Spleen (tissue), 11 donors: ENCODE results near the gene DTWD2. TPM values are rescaled to one million over a fixed set of nuclear protein-coding genes. Genes with fewer than 3 reads are reported as not detected.

Experiments
- DNase-seq: peaks from one replicate; pipeline ENCODE4 v3.0.0-alpha.2; 2020
- H3K27ac ChIP-seq, 8 donors: fragments of 200-600 bp; sonication (generic) in 7 of 8; 1 replicate in 4 of 8; 2 replicates in 4 of 8; pipeline versions ENCODE4 v1.5.0 to v1.8.0; 2016 to 2021; ENCODE audit warnings: inconsistent platforms in 4 of 8, mild to moderate bottlenecking in 4 of 8, moderate library complexity in 1 of 8
- H3K27me3 ChIP-seq, 7 donors: fragments of 200-600 bp; sonication (generic) in 6 of 7; replicated peaks in 1 of 7; 1 replicate in 4 of 7; 2 replicates in 3 of 7; pipeline versions ENCODE4 v1.5.0 to v1.8.0; 2016 to 2021; ENCODE audit warnings: inconsistent platforms in 3 of 7, mild to moderate bottlenecking in 1 of 7
- H3K36me3 ChIP-seq, 6 donors: fragments of 200-600 bp; sonication (generic) in 5 of 6; 1 replicate in 4 of 6; 2 replicates in 2 of 6; pipeline versions ENCODE4 v1.5.0 to v1.8.0; 2016 to 2021; ENCODE audit warnings: inconsistent platforms in 2 of 6
- H3K4me1 ChIP-seq, 6 donors: fragments of 200-600 bp; sonication (generic) in 5 of 6; 1 replicate in 3 of 6; 2 replicates in 3 of 6; pipeline versions ENCODE4 v1.5.0 to v1.8.0; 2016 to 2021; ENCODE audit warnings: inconsistent platforms in 3 of 6
- H3K4me3 ChIP-seq, 8 donors: fragments of 200-600 bp; sonication (generic) in 7 of 8; 1 replicate in 4 of 8; 2 replicates in 4 of 8; pipeline versions ENCODE4 v1.5.0 to v1.8.0; 2016 to 2021; ENCODE audit warnings: inconsistent platforms in 4 of 8, mild to moderate bottlenecking in 4 of 8, moderate library complexity in 2 of 8
- H3K9me3 ChIP-seq, 8 donors: fragments of 200-600 bp; sonication (generic) in 7 of 8; 1 replicate in 4 of 8; 2 replicates in 4 of 8; pipeline versions ENCODE4 v1.5.0 to v1.8.0; 2016 to 2021; ENCODE audit warnings: inconsistent platforms in 4 of 8
- POLR2A ChIP-seq, 3 donors: fragments of 450-650 bp; IDR thresholded peaks; one replicate each; pipeline ENCODE4 v1.5.1; 2017; ENCODE audit warnings: antibody characterized with exemption in 3 of 3, mild to moderate bottlenecking in 1 of 3
- POLR2AphosphoS5 ChIP-seq, 3 donors: sonication (generic); formaldehyde crosslinking; IDR thresholded peaks; one replicate each; pipeline ENCODE4 v1.5.1; 2017; ENCODE audit warnings: antibody characterized with exemption in 3 of 3
- WGBS, 5 donors: extraction: QIAGEN DNeasy Blood & Tissue Kit in 3 of 5; methylation state at CpG; one replicate each; pipeline versions ENCODE4 v1.1.5 to v1.1.7; 2013 to 2018; 5-methylcytosine and 5-hydroxymethylcytosine counted together
- intact Hi-C: fragments of 100-400 bp; cut with DNase I; formaldehyde crosslinking; loops from one replicate; pipeline ENCODE4 v1.15.0; 2023; ENCODE audit warnings: low total_unique reads
- microRNA-seq, 3 donors: library from miRNA; unstranded; fragments of <30 nt; microRNA quantifications; one replicate each; pipeline versions ENCODE4 to v1.1.0, GENCODE V29; 2019 to 2020
- polyA plus RNA-seq, 3 donors: library from polyadenylated mRNA; stranded (reverse); fragments of 200-250 nt; gene quantifications; one replicate each; pipeline ENCODE4 v1.2.1, GENCODE V29; 2013
- small RNA-seq, 4 donors: library from RNA; depleted of rRNA; stranded (forward); fragments of <200 nt; gene quantifications; one replicate each; pipeline ENCODE3, GENCODE V24; 2016
- total RNA-seq, 7 donors: library from RNA; depleted of rRNA in 3 of 7; stranded (reverse); fragments of >200 nt in 3 of 7; fragmentation: NEBNext Ultra II Directional in 4 of 7; extraction: Animal tissue kit (Norgen Biotek cat#: 25700) in 4 of 7; gene quantifications; one replicate each; pipeline versions ENCODE4 v1.1.0 to v1.2.1, GENCODE V29; 2016 to 2021
- TF ChIP-seq, protein P1 (sequence below), 11 experiments: fragments of 200-600 bp in 7 of 11; fragments of 450-650 bp in 4 of 11; sonication (generic) in 4 of 11; IDR thresholded peaks in 8 of 11; conservative IDR thresholded peaks in 3 of 11; 1 replicate in 7 of 11; 2 replicates in 4 of 11; pipeline versions ENCODE4 v1.4.0 to v1.8.0; 2016 to 2021; ENCODE audit warnings: antibody characterized with exemption in 11 of 11, inconsistent platforms in 4 of 11, mild to moderate bottlenecking in 1 of 11
- donor health status: healthy with polysubstance abuse.
- donor health status: DM: no; HTN: no; CAD: no; lungs with moderate emphysema.
- donor health status: DM: no; HTN: no; CAD: no.
- donor health status: Bipolar disorder and iron deficiency.
- donor health status: healthy.
- donor health status: DM: no; HTN: no; CAD: no.
- donor health status: DM: yes; HTN: yes; CAD: no.

DTWD2 gene
- total and polyA plus RNA-seq, 10 donors = 1.2 to 25.5 (median 8.6) TPM

DNA sequence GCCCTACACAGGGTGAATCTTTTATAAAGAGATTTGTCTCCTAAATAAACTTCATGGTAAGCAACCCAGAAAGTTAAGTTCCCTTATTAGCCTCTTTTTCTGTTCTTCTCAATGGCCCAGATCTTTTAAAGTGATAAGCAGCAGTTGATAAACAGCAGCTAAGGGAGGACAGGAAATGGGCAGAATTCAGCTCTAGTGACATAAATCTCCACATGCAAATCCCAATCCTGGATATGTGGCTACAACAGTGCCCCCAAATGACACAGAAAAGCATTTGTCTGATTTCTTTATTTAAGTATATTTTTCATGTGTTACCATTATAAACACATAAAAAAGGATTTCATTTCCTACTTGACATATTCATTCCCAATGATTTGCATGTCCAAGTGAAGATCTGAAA lies 199.0 kb downstream of the DTWD2 start:
- Histone ChIP-seq H3K4me1 (peaks cover 0 to 8% (median 5%) of the 10 kb centered on the region in 6 donors), H3K36me3 (no peaks in the 10 kb centered on the region), H3K27ac (no peak overlapping the region), H3K4me3 (no peak overlapping the region), H3K9me3 (no peaks in the 10 kb centered on the region), H3K27me3 (no peaks in the 10 kb centered on the region)
- TF ChIP-seq POLR2A (IDR thresholded peaks at IDR 0.05) (no peak), POLR2AphosphoS5 (IDR thresholded peaks at IDR 0.05) (no peak)
- TF ChIP-seq, protein P1, sequence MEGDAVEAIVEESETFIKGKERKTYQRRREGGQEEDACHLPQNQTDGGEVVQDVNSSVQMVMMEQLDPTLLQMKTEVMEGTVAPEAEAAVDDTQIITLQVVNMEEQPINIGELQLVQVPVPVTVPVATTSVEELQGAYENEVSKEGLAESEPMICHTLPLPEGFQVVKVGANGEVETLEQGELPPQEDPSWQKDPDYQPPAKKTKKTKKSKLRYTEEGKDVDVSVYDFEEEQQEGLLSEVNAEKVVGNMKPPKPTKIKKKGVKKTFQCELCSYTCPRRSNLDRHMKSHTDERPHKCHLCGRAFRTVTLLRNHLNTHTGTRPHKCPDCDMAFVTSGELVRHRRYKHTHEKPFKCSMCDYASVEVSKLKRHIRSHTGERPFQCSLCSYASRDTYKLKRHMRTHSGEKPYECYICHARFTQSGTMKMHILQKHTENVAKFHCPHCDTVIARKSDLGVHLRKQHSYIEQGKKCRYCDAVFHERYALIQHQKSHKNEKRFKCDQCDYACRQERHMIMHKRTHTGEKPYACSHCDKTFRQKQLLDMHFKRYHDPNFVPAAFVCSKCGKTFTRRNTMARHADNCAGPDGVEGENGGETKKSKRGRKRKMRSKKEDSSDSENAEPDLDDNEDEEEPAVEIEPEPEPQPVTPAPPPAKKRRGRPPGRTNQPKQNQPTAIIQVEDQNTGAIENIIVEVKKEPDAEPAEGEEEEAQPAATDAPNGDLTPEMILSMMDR (IDR thresholded peaks at IDR 0.05 in 8 of 11, conservative IDR thresholded peaks at IDR 0.05 in 3 of 11) = no peak
- intact Hi-C loops = no loop called here
- DNase-seq = no peak

DNA sequence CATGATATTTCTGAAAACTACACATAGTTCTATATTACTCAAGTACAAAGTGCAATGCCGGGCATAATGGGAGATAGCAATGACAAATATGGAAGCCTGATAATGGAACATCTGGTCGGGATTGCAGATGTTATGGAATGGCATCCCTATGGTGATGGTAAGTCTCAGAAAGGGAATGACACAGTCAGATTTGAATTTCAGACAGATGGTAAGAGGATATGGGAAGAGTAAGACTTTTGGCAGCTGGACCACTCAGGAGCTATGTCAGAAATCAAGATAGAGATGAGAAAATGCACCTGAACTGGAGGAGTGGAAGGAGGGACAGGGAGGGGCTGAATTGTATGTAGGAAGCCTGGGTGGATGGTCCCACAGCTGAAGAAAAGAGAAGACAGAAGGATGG lies 200.0 kb downstream of the DTWD2 start:
- intact Hi-C loops = no loop called here

More for the DNA sequence above, 200.0 kb downstream of the DTWD2 start:
- H3K4me1 ChIP-seq = peaks cover 0 to 8% (median 5%) of the 10 kb centered on the region in 6 donors
- no peak overlapping the region for H3K4me3 ChIP-seq
- TF ChIP-seq, protein P1 (IDR thresholded peaks at IDR 0.05 in 8 of 11, conservative IDR thresholded peaks at IDR 0.05 in 3 of 11) = no peak
- TF ChIP-seq POLR2AphosphoS5 (IDR thresholded peaks at IDR 0.05) (no peak), POLR2A (IDR thresholded peaks at IDR 0.05) (no peak)
- no peak for DNase-seq
- H3K27me3 ChIP-seq = no peaks in the 10 kb centered on the region
- WGBS, 5 donors = 77 to 93% (median 87%) methylated on average over 2 of the region's 2 CpGs
- H3K27ac ChIP-seq = no peak overlapping the region
- H3K36me3 ChIP-seq = no peaks in the 10 kb centered on the region
- no peaks in the 10 kb centered on the region for H3K9me3 ChIP-seq

Small RNA genes within 50 kb of the gene (microRNA-seq; reads per million reads assigned to microRNA genes)
- 0 reads per million in 3 donors for gene MIR1244-2

Small RNA genes within 50 kb of the gene (small RNA-seq; reads per million reads assigned to genes)
- 0 reads per million in 4 donors for gene RNU6-373P

Other genes starting within 250 kb of the DTWD2 start
- gene DMXL1, start 82.5 kb upstream of the DTWD2 start, total RNA-seq = 10 to 100 TPM; 64.3 to 89.9 (median 75.9) TPM
- 10 to 100 TPM; 19.3 to 27.3 (median 22.5) TPM for gene DMXL1, start 82.5 kb upstream of the DTWD2 start, polyA plus RNA-seq